Measurements from ENCODE around the gene FAM83D. TPM values are rescaled to one million over a fixed set of nuclear protein-coding genes. Genes with fewer than 3 reads are reported as not detected.
A peak's percentile ranks its signal among the peaks of the same experiment; 100 is the strongest.
"Not testable (repeated sequence)": the region's sequence is repeated elsewhere in the genome, so short reads cannot be mapped to it uniquely, and the experiment has no call there.

The FAM83D gene
- total RNA-seq, 1 donor from 2014 or later: 20.4 TPM

DNA sequence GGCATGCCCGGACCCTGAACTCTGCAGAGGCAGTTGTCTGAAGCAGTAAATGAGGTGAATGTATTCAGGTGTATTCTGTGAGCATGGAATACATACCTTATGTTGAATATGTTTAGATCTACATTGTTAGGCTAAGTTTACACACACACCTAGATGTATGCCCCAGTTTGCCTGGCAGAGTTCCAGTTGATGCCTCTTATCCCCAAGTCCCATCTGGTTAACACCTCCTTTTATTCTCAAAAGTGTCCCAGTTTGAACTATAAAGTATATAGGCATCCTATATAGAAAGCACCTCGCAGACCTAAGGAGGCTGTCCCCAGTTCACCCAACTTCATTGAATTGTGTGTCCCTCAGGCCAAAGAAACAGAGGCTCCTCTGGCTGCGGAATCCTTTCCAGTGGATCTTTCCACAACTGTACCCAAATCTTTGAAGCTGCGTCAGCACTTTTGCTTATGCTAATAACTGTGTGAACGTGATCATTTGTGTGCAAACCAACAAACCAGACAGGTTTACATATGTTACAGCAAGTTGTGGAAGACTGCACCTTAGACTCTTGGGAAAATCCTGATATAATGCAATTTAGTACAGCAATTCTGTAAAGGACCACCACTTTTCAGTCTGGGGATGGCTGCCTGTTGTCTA, 31.1 kb downstream of the FAM83D start:
- no peaks in the 10 kb centered on the region for H3K27me3 ChIP-seq
- H3K4me1 ChIP-seq: peaks cover 7% of the 10 kb centered on the region
- no peaks in the 10 kb centered on the region for H3K9me3 ChIP-seq
- no peak overlapping the region for H3K4me3 ChIP-seq
- no peak overlapping the region for H3K27ac ChIP-seq
- intact Hi-C loops (cut with DNase I): no loop called here
- no peak for DNase-seq (ENCODE audit: extremely low spot score in 2 of 2)
- TF ChIP-seq POLR2A (IDR thresholded peaks at IDR 0.05) (no peak), POLR2AphosphoS5 (IDR thresholded peaks at IDR 0.05; ENCODE audit: insufficient read depth in 1 of 2, low read depth in 1 of 2) (no peak)
- TF ChIP-seq, protein P1, sequence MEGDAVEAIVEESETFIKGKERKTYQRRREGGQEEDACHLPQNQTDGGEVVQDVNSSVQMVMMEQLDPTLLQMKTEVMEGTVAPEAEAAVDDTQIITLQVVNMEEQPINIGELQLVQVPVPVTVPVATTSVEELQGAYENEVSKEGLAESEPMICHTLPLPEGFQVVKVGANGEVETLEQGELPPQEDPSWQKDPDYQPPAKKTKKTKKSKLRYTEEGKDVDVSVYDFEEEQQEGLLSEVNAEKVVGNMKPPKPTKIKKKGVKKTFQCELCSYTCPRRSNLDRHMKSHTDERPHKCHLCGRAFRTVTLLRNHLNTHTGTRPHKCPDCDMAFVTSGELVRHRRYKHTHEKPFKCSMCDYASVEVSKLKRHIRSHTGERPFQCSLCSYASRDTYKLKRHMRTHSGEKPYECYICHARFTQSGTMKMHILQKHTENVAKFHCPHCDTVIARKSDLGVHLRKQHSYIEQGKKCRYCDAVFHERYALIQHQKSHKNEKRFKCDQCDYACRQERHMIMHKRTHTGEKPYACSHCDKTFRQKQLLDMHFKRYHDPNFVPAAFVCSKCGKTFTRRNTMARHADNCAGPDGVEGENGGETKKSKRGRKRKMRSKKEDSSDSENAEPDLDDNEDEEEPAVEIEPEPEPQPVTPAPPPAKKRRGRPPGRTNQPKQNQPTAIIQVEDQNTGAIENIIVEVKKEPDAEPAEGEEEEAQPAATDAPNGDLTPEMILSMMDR (IDR thresholded peaks at IDR 0.05): no peak
- H3K36me3 ChIP-seq: no peaks in the 10 kb centered on the region

DNA sequence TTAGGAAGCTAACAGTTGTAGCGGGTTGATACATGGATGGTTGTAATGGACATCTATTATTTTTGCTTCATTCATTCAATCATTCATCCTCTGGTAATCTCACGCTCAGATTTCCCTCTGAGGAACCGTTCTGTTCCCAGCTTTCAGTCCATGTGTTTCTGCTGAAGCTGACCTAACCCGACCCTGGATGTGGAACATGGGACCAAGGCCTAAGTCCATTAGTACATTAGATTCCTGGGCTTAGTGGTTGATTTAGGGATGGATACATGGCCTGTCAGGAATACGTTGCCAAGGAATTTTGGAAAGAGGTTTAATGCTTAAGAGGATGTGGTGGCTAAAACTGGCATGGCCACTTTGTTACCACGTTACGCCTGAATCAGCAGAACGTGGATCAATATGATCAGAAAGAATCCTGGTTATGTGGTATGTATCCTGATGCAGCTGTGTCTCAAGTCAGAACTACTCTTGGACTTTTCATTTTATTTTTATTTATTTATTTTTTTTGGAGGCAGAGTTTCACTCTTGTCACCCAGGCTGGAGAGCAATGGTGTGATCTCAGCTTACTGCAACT, 31.8 kb downstream of the FAM83D start:
- TF ChIP-seq, protein P1 (IDR thresholded peaks at IDR 0.05): no peak
- no peak for TF ChIP-seq POLR2AphosphoS5 (IDR thresholded peaks at IDR 0.05; ENCODE audit: insufficient read depth in 1 of 2, low read depth in 1 of 2)
- TF ChIP-seq POLR2A (IDR thresholded peaks at IDR 0.05): no peak
- Histone ChIP-seq H3K27ac (no peak overlapping the region), H3K9me3 (no peaks in the 10 kb centered on the region), H3K4me3 (no peak overlapping the region), H3K27me3 (no peaks in the 10 kb centered on the region), H3K36me3 (no peaks in the 10 kb centered on the region), H3K4me1 (peaks cover 12% of the 10 kb centered on the region)
- intact Hi-C loops (cut with DNase I): no loop called here
- DNase-seq (ENCODE audit: extremely low spot score in 2 of 2): no peak

DNA sequence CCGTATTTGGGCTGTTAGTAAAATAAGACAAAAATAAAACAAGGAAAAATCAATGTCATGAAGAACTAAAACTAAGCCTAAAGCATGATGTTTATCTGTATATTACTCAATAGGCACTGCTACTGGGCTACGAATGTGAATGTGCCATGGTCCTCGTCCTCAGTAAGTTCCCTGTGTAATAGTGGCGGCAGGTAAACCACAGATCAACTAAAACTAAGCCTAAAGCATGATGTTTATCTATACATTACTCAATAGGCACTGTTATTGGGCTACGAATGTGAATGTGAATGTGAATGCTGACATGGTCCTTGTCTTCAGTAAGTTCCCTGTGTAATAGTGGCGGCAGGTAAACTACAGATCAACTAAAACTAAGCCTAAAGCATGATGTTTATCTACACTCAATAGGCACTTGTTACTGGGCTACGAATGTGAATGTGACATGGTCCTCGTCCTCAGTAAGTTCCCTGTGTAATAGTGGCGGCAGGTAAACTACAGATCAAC, 34.0 kb downstream of the FAM83D start:
- H3K4me3 ChIP-seq; H3K27me3 ChIP-seq; intact Hi-C loops (cut with DNase I); H3K9me3 ChIP-seq; DNase-seq (ENCODE audit: extremely low spot score in 2 of 2); H3K36me3 ChIP-seq; H3K27ac ChIP-seq: not testable (repeated sequence)
- H3K4me1 ChIP-seq: peaks cover 23% of the 10 kb centered on the region

DNA sequence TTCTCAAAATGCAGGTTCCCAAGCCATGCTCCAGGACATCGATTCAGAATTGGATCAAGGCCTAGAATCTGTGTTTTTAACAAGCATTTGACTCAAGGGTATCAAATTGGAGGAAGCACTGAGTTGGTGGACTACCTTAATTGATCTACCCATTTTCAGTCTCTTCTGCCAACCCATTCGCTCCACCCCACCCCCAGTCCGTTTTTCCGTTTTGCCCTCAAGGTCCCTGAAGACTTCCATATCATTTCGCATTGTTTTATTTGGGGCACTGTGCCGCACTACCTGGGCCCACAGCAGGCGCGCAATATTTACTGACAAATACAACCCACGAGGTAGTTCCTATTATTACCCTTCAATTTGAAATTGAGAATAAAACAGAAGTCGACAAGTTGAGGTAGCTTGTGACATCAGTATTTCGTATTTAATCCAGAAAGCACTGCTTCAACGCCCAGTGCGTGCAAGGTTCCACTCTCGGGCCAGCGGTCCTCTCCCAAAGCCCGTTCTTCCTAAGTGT, 35.4 kb downstream of the FAM83D start:
- peak overlapping the region; percentile 95 for H3K27ac ChIP-seq
- DNase-seq (ENCODE audit: extremely low spot score in 2 of 2): no peak
- H3K27me3 ChIP-seq: no peaks in the 10 kb centered on the region
- no peaks in the 10 kb centered on the region for H3K9me3 ChIP-seq
- H3K4me3 ChIP-seq: peak overlapping the region; percentile 99 to 100
- TF ChIP-seq POLR2A (IDR thresholded peaks at IDR 0.05) (no peak), POLR2AphosphoS5 (IDR thresholded peaks at IDR 0.05; ENCODE audit: insufficient read depth in 1 of 2, low read depth in 1 of 2) (no peak)
- TF ChIP-seq, protein P1 (IDR thresholded peaks at IDR 0.05): no peak
- no peaks in the 10 kb centered on the region for H3K36me3 ChIP-seq
- H3K4me1 ChIP-seq: peaks cover 23% of the 10 kb centered on the region
- intact Hi-C loops (cut with DNase I): no loop called here

DNA sequence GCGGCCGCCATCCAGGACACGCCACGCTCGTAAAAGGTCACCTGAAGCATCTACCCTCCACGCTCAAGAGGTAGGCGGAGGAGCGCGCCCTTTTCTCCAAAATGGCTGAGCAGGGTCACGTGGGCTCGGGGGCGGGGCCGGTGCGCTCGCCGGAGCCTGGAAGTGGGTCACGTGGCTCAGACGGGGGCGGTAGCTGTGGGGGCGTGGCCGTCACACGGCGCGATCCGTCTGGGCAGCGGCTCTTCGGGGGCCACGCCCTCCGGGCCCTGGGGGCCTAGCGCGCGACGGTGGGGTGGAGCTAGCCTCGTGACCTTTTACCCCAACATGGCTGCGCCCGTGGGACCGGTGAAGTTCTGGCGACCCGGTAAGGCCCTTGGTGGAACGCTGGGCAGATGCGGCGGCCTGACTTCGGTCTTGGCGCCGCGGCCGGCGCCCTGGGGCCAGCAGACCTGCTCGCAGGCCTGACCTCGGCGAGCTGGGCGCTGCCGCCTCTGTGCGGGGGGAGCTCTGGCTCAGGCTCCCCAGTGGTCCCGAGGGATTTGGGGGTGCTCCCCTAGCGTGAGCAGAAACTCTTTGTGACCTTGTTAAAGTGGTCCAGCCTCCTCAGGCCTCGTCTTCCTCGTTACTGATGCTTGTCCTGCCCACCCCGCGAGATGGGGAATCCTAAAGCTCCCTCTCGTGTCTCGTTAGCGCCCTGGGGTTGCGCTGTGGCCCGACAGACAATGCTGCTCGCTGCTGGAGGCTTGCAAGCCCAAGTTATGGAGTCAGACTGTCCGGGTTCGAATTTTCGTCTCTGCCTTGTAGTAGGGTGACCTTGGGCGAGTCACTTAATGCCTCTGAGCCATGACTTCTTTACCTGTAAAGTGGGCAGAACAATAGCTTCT, 36.1 kb downstream of the FAM83D start, which contains the start of gene DHX35:
Gene DHX35, plus strand, starts transcription at position 301 of the 884 bp plus-strand sequence. Its CDS starts 24 bp downstream, at position 325.
- peak within 1 kb of the TSS; percentile 99 to 100 for H3K4me3 ChIP-seq
- intact Hi-C loops (cut with DNase I): no loop called here
- H3K27ac ChIP-seq: peak within 1 kb of the TSS; percentile 95
- peak in 1 of 2 donors; percentile 96 for DNase-seq (ENCODE audit: extremely low spot score in 2 of 2)
- peaks cover 23% of the 10 kb centered on the region for H3K4me1 ChIP-seq
- no peaks in the 10 kb centered on the region for H3K9me3 ChIP-seq
- H3K27me3 ChIP-seq: no peaks in the 10 kb centered on the region
- TF ChIP-seq, protein P1 (IDR thresholded peaks at IDR 0.05): peak in 1 of 3 experiments; percentile 13
- no peak for TF ChIP-seq POLR2A (IDR thresholded peaks at IDR 0.05)
- TF ChIP-seq POLR2AphosphoS5 (IDR thresholded peaks at IDR 0.05; ENCODE audit: insufficient read depth in 1 of 2, low read depth in 1 of 2): peak; percentile 84 to 88
- H3K36me3 ChIP-seq: no peaks in the 10 kb centered on the region

Measured in vagina (tissue), 2 donors.